Renal cortical epithelial cell (primary cell): ENCODE results near the gene POLR2A. TPM values are rescaled to one million over a fixed set of nuclear protein-coding genes. Genes with fewer than 3 reads are reported as not detected.
"Not testable (repeated sequence)": the region's sequence is repeated elsewhere in the genome, so short reads cannot be mapped to it uniquely, and the experiment has no call there.

Source experiments
- DNase-seq: peaks from one replicate; pipeline ENCODE4 v3.0.0-alpha.2; 2011; ENCODE audit warnings: low read depth
- total RNA-seq: library from RNA; depleted of rRNA; stranded (reverse); fragments of >200 nt; gene quantifications from 2 replicates; pipeline ENCODE4 v1.2.3, GENCODE V29; 2014

POLR2A gene
- total RNA-seq, 1 donor from 2014 or later = 169 TPM

DNA sequence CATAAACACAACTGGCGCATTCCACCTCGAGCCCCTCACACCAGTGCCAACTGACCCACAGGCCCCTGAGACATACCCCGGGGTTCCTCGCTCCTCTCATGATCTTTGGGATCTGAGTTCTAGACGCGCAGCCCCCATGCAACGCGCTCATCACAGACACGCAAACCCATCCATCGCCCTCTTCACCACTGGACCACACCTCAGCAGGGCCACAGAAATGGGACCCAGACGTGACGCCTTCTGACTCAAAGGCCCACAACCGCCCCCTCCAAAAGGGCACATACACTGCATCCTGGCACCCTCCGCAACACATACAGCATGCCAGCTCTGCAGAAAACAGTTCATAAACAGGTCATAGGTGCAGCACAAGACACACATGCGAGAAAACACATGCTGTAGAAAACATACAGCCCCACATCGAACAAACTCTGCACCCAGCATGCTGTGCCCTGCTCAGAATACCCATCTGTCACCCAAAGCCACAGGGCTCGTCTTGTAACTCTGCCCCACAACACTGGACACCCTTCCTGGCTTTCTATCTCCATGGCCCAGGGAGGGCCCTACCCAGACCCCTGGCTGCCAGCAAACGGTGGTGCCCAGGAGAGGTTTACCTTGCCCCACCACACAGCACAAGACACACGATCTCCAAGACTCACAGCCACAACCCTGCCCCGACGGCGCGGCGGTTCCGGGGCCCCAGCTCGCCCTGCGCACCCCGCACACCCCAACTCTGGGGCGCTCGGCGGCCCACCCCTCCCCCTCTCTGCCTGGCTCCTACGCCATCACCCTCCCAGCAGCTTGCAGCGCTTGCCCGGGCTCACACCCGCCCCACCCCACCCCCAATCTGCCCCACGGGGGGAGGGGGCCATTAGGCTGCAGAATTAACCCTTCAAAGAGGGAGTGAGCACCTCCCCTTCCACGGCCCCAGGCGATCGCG is 5.6 kb upstream of the POLR2A start:
- no peak for DNase-seq

- no peak for DNase-seq
Measured at GRCh38 chr17:7479213-7480088, 4.7 kb upstream of the POLR2A start, which contains the start of gene ZBTB4. Gene ZBTB4, minus strand, starts transcription at chr17:7479631. Its CDS starts 12,830 bp downstream, at chr17:7466801.

- DNase-seq = no peak
Measured at GRCh38 chr17:7480089-7480384, 4.1 kb upstream of the POLR2A start.

DNA sequence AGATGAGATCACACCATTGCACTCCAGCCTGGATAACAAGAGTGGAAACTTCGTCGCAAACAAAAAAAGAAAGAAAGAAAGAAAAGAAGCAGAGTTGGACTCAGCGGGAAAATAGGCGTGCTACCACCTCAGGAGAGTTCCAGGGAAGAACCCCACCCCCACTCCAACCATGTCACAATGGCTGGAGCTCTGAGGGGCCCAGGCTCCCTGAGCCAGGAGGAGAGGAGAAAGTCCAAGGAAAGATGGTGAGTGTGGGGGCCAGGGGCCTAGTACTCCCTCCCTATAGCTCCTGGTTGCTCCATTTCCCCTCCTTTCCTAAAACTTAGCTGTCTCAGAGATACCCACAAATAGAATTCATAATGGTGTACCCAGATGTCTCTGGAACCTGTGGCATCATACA is 2.9 kb upstream of the POLR2A start, which contains the start of gene SLC35G6:
Gene SLC35G6, plus strand, starts transcription at position 172 of the 400 bp plus-strand sequence. Its CDS starts 71 bp downstream, at position 243.
- not testable (repeated sequence) for DNase-seq

- not testable (repeated sequence) for DNase-seq
Measured at GRCh38 chr17:7481842-7482741, 2.1 kb upstream of the POLR2A start.

- DNase-seq = not testable (repeated sequence)
Measured at GRCh38 chr17:7482742-7483088, 1.5 kb upstream of the POLR2A start.

GRCh38 chr17:7483255-7484066 is 705 bp upstream of the POLR2A start:
- peak; percentile 86 for DNase-seq

DNA sequence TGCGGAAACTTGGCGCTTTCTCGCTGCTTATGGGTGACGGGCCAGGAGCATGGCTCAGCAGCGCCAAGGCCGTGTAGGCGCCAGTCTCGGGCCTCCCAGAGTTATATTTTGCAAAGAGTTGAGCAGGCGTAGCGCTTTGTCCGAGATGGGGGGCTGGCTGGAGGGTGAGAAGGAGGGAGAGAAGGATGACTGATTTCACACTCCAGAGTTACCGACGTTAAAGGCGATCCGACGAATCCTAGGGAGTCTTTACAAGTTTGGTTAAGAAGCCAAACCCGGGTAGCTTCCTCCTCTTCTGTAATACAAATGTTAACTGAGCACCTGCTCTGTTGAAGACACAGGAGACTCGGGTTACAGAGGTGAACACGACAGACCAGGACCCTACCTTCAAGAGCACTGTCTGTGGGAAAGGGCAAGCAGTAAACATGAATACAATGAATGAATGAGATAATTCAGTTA is 782 bp downstream of the POLR2A start:
- DNase-seq = no peak

GRCh38 chr17:7486181-7486580 is 2.0 kb downstream of the POLR2A start:
- DNase-seq = no peak

GRCh38 chr17:7490144-7490543 is 6.0 kb downstream of the POLR2A start:
- no peak for DNase-seq

- DNase-seq = no peak
Measured at GRCh38 chr17:7491583-7491982, 7.4 kb downstream of the POLR2A start.

- DNase-seq = no peak
Measured at GRCh38 chr17:7493941-7494340, 9.8 kb downstream of the POLR2A start.

DNA sequence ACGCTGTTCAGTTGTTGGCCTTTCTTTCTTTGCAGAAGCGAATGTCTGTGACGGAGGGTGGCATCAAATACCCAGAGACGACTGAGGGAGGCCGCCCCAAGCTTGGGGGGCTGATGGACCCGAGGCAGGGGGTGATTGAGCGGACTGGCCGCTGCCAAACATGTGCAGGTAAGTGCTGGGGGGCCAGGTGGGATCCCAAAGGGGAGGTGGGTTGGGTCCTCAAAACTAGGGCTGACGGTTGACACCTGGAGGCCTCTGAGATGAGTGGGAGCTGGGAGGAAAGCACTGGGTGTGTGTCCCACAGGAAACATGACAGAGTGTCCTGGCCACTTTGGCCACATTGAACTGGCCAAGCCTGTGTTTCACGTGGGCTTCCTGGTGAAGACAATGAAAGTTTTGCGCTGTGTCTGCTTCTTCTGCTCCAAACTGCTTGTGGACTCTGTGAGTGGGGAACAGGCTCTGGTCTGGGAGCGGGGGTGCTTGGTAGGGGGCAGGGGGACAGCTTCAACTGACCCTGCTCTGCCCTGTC is 11.8 kb downstream of the POLR2A start:
- no peak for DNase-seq

DNA sequence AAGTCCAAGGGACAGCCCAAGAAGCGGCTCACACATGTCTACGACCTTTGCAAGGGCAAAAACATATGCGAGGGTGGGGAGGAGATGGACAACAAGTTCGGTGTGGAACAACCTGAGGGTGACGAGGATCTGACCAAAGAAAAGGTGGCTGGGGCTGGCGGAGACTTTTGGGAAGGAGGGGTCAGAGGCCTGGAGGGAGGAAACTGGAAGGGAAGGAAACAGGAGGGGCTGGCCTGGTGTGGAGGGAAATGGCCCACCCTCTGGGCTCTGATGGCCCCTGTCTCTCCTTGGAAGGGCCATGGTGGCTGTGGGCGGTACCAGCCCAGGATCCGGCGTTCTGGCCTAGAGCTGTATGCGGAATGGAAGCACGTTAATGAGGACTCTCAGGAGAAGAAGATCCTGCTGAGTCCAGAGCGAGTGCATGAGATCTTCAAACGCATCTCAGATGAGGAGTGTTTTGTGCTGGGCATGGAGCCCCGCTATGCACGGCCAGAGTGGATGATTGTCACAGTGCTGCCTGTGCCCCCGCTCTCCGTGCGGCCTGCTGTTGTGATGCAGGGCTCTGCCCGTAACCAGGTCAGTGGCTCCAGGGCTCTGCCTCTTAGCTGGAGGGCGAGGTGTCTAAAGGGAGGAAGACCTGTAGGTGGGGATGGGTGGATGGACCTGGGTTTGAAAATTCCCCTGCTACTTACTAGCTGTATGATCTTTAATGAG is 12.5 kb downstream of the POLR2A start:
- no peak for DNase-seq

- no peak for DNase-seq
Measured at GRCh38 chr17:7497228-7497627, 13.1 kb downstream of the POLR2A start.

DNA sequence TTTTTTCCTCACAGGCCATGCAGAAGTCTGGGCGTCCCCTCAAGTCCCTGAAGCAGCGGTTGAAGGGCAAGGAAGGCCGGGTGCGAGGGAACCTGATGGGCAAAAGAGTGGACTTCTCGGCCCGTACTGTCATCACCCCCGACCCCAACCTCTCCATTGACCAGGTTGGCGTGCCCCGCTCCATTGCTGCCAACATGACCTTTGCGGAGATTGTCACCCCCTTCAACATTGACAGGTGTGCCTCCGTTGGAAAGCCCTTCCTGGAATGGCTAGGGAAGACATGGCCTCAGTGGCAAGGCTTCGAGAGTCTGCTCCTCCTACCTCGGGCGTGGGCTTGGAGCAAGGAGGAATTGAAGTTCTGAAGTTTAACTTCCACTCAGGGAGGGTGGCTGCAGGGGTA is 13.5 kb downstream of the POLR2A start:
- DNase-seq = no peak

DNA sequence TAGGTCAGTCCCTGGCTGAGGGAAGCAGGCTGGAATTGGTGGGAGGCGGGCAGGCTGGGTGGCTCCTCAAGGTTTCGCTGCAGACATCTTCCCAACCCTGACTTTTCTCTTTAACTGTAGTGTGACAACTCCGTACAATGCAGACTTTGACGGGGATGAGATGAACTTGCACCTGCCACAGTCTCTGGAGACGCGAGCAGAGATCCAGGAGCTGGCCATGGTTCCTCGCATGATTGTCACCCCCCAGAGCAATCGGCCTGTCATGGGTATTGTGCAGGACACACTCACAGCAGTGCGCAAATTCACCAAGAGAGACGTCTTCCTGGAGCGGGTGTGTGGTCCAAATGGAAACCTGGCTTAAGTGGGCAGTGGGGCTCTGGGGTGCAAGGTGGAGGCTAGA is 15.0 kb downstream of the POLR2A start:
- DNase-seq = no peak

DNA sequence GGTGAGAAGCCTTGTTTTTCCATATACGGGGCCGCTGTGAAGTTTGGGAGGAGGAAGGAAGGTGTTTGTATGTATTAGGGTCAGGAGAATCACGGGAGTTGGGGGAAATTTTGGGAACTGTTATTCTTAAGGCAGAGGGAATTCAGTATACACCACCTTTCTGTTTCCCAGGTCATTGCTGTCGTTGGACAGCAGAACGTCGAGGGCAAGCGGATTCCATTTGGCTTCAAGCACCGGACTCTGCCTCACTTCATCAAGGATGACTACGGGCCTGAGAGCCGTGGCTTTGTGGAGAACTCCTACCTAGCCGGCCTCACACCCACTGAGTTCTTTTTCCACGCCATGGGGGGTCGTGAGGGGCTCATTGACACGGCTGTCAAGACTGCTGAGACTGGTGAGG is 17.6 kb downstream of the POLR2A start:
- no peak for DNase-seq

DNA sequence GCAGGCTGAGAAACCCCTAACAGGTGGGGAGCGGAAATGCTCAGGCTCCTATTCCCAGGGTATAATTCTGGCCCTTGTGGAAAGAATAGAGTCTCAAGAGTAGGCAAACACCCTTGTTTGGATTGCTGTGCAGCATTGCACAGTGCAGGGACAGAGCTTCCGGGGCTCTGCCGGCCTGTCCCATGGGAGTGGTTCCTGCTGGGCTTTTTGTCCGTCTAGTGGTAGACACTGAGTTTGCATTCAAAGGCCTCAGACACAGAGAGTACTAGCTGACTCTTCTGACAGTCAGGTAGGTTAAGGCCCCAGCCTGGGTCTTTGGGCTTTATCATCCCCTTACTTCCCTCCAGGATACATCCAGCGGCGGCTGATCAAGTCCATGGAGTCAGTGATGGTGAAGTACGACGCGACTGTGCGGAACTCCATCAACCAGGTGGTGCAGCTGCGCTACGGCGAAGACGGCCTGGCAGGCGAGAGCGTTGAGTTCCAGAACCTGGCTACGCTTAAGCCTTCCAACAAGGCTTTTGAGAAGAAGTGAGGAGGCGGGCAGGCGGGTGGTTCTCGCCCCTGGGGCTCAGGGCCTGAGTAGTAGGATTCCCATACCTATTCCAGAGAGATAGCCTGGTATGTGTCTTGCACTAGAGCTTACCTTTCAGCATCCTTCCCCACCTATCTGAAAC is 18.1 kb downstream of the POLR2A start:
- no peak for DNase-seq
